Measurements from ENCODE around the gene TEX19. TPM values are rescaled to one million over a fixed set of nuclear protein-coding genes. Genes with fewer than 3 reads are reported as not detected.

The TEX19 gene
- total and polyA plus RNA-seq, 4 donors, result 0.03 TPM; not detected in 3

DNA sequence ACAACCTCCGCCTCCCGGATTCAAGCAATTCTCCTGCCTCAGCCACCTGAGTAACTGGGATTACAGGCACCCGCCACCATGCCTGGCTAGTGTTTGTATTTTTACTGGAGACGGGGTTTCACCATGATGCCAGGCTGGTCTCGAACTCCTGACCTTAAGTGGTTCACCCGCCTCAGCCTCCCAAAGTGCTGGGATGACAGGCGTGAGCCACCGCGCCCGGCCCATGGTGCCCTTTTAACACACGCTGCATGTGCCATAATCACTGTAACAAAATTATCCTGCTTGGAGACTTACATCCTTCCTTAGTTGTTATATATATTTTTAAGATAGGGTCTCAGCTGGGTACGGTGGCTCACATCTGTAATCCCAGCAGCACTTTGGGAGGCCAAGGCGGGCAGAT is 47.1 kb upstream of the TEX19 start:
- no peak overlapping the region for H3K27ac ChIP-seq (ENCODE audit: low read depth in 1 of 2, low read length in 1 of 2)
- peaks cover 0 to 12% (median 2%) of the 10 kb centered on the region in 3 donors for H3K27me3 ChIP-seq (ENCODE audit: control insufficient read depth in 3 of 3, insufficient read depth in 3 of 3, low read length in 2 of 3)
- peaks cover 0 to 6% (median 3%) of the 10 kb centered on the region in 5 donors for H3K4me1 ChIP-seq (ENCODE audit: control insufficient read depth in 5 of 5, insufficient read depth in 5 of 5, low read length in 5 of 5)
- DNase-seq (no peak), ATAC-seq (ENCODE audit: insufficient read depth, low FRiP score) (no peak)
- no peak overlapping the region for H3K4me3 ChIP-seq
- TF ChIP-seq, protein P1, sequence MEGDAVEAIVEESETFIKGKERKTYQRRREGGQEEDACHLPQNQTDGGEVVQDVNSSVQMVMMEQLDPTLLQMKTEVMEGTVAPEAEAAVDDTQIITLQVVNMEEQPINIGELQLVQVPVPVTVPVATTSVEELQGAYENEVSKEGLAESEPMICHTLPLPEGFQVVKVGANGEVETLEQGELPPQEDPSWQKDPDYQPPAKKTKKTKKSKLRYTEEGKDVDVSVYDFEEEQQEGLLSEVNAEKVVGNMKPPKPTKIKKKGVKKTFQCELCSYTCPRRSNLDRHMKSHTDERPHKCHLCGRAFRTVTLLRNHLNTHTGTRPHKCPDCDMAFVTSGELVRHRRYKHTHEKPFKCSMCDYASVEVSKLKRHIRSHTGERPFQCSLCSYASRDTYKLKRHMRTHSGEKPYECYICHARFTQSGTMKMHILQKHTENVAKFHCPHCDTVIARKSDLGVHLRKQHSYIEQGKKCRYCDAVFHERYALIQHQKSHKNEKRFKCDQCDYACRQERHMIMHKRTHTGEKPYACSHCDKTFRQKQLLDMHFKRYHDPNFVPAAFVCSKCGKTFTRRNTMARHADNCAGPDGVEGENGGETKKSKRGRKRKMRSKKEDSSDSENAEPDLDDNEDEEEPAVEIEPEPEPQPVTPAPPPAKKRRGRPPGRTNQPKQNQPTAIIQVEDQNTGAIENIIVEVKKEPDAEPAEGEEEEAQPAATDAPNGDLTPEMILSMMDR (IDR thresholded peaks at IDR 0.05; ENCODE audit: control extremely low read depth, extremely low read depth), result no peak
- no peaks in the 10 kb centered on the region for H3K36me3 ChIP-seq (ENCODE audit: control insufficient read depth in 4 of 4, insufficient read depth in 4 of 4, low read length in 4 of 4)
- 90 to 93% methylated on average over 13 of the region's 13 CpGs for WGBS, 2 donors
- H3K9me3 ChIP-seq (ENCODE audit: control insufficient read depth in 4 of 4, insufficient read depth in 3 of 4, low read length in 3 of 4), result no peaks in the 10 kb centered on the region
- H3K9ac ChIP-seq (ENCODE audit: insufficient read depth in 1 of 2, low read length in 2 of 2), result no peak overlapping the region

DNA sequence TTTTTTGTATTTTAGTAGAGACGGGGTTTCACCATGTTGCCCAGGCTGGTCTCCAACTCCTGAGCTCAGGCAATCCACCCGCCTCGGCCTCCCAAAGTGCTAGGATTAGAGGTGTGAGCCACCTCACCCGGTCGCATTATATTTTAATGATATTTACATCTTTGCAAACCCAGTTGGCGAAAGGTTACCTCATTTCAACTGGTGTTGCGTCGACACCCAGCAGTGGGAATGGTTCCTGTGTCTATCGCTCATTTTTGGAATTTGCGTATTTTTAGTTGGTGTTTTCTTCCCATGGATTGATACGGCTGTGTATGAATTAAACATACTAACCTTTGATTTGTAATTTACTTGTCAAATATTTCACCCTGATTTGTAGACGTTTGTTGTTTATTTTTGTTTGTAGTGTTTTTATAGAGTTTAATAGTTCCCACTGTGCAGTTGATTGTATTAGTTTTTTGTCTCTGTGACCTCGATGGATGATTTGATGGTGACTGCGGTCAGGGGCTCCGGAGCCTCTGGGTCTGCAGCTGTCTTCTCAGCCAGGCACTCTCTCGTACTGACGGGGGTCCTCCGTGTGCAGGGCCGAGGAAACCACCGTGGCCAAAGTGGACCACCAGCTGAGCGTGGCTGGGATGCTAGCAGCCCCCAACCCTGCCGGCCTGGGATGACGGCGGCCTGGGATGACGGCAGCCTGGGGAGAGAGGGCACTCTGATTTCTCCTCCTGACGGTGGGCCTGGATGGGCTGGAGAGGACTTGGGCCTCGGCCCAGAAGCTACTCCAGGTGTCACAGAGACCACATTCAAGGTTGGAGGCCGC is 45.6 kb upstream of the TEX19 start:
- ATAC-seq (ENCODE audit: insufficient read depth, low FRiP score), result no peak
- peaks cover 0 to 12% (median 2%) of the 10 kb centered on the region in 3 donors for H3K27me3 ChIP-seq (ENCODE audit: control insufficient read depth in 3 of 3, insufficient read depth in 3 of 3, low read length in 2 of 3)
- no peak overlapping the region for H3K4me3 ChIP-seq
- TF ChIP-seq, protein P1 (IDR thresholded peaks at IDR 0.05; ENCODE audit: control extremely low read depth, extremely low read depth), result no peak
- no peaks in the 10 kb centered on the region for H3K36me3 ChIP-seq (ENCODE audit: control insufficient read depth in 4 of 4, insufficient read depth in 4 of 4, low read length in 4 of 4)
- 80 to 87% methylated on average over 28 of the region's 28 CpGs for WGBS, 2 donors
- H3K27ac ChIP-seq (ENCODE audit: low read depth in 1 of 2, low read length in 1 of 2), result no peak overlapping the region
- H3K4me1 ChIP-seq (ENCODE audit: control insufficient read depth in 5 of 5, insufficient read depth in 5 of 5, low read length in 5 of 5), result peaks cover 0 to 7% (median 3%) of the 10 kb centered on the region in 5 donors
- H3K9ac ChIP-seq (ENCODE audit: insufficient read depth in 1 of 2, low read length in 2 of 2), result no peak overlapping the region
- DNase-seq, result no peak
- H3K9me3 ChIP-seq (ENCODE audit: control insufficient read depth in 4 of 4, insufficient read depth in 3 of 4, low read length in 3 of 4), result no peaks in the 10 kb centered on the region

DNA sequence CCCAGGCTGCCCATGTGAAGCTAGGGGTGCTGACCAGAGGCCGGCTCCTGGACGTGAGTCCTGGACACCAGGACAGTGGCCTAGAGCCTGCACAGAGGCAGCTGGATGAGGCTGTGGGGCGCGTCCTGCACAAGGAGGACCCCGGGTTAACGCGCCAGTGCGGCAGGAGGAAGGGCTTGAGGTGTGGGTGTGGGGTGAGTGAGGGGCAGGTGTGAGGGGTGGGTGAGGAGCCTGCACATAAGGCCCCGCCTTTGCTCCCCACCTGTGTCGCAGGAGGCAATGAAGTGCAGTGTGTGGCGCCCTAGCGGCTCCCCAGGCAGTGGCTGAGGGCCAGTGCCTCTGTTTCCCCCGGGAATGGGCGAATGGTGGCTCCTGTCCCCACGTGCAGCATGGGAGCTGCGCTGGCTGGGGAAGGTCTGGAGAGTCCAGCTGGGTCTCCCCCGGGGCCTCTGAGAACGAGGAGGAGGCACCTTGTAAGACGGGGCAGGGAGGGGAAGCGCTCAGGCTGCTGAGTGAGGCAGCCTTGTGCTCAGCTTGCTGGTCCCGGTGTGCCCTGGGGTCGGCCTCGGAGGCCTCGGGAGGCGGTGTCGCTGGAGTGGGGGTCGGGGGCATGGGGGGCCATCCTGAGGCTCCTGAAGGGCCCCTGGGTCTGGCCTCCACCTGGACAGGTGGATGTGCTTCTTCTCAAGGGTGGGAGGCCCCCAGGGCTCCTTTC is 44.9 kb upstream of the TEX19 start:
- Histone ChIP-seq H3K4me3 (no peak overlapping the region), H3K36me3 (ENCODE audit: control insufficient read depth in 4 of 4, insufficient read depth in 4 of 4, low read length in 4 of 4) (no peaks in the 10 kb centered on the region), H3K4me1 (ENCODE audit: control insufficient read depth in 5 of 5, insufficient read depth in 5 of 5, low read length in 5 of 5) (peaks cover 0 to 7% (median 3%) of the 10 kb centered on the region in 5 donors), H3K27me3 (ENCODE audit: control insufficient read depth in 3 of 3, insufficient read depth in 3 of 3, low read length in 2 of 3) (peaks cover 0 to 12% (median 2%) of the 10 kb centered on the region in 3 donors), H3K9me3 (ENCODE audit: control insufficient read depth in 4 of 4, insufficient read depth in 3 of 4, low read length in 3 of 4) (no peaks in the 10 kb centered on the region), H3K27ac (ENCODE audit: low read depth in 1 of 2, low read length in 1 of 2) (no peak overlapping the region), H3K9ac (ENCODE audit: insufficient read depth in 1 of 2, low read length in 2 of 2) (no peak overlapping the region)
- DNase-seq (no peak), ATAC-seq (ENCODE audit: insufficient read depth, low FRiP score) (no peak)
- 68 to 74% methylated on average over 27 of the region's 27 CpGs for WGBS, 2 donors
- TF ChIP-seq, protein P1 (IDR thresholded peaks at IDR 0.05; ENCODE audit: control extremely low read depth, extremely low read depth), result no peak

Measured in lung (tissue), 12 donors.